Measurements from ENCODE around the gene CWC25. TPM values are rescaled to one million over a fixed set of nuclear protein-coding genes. Genes with fewer than 3 reads are reported as not detected.

The CWC25 gene
- total and polyA plus RNA-seq, 2 of the 13 experiments (the other 11 are each of a cell fraction or from before 2014, with no cell fraction given), result 15.6 to 22.7 TPM

DNA sequence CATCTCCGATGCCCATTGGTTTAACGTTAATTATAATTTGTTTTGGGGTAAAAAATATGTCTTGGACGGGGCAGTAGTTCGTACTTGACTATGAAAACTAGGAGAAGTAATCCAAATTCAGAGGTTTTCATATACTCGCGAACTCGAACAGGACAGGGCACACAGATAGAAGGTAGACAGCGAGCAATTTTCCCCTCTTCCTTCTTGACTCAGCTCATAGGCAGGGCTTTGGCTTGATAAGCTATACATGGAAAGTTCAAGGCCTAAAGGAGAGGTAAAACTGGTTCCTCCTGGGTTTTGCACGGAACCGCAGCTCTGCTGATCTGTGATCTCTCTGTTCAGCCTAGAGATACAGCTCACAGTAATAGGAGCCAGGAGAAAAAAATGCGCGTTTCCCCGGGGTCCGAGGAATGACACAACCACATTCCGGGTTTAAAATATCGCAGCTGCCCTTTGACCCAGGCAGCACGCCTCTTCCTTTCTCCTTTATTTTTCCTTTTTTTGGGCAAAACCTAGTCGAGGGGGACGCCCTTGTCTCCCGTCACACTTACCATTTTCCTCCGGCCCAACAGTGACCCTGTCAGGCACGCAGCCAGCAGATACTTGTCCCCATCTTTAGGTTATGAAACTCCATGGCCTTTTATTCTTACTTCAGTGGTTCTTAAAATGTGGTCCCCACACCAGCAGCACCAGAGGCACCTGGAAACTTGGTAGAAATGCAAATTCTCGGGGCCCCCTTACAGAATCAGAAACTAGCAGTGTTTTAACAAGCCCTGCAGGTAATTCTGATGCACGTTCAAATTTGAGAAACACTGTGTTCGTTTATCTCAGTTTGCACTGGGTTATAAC, 43.1 kb upstream of the CWC25 start (continued):
- TF ChIP-seq, protein P1, sequence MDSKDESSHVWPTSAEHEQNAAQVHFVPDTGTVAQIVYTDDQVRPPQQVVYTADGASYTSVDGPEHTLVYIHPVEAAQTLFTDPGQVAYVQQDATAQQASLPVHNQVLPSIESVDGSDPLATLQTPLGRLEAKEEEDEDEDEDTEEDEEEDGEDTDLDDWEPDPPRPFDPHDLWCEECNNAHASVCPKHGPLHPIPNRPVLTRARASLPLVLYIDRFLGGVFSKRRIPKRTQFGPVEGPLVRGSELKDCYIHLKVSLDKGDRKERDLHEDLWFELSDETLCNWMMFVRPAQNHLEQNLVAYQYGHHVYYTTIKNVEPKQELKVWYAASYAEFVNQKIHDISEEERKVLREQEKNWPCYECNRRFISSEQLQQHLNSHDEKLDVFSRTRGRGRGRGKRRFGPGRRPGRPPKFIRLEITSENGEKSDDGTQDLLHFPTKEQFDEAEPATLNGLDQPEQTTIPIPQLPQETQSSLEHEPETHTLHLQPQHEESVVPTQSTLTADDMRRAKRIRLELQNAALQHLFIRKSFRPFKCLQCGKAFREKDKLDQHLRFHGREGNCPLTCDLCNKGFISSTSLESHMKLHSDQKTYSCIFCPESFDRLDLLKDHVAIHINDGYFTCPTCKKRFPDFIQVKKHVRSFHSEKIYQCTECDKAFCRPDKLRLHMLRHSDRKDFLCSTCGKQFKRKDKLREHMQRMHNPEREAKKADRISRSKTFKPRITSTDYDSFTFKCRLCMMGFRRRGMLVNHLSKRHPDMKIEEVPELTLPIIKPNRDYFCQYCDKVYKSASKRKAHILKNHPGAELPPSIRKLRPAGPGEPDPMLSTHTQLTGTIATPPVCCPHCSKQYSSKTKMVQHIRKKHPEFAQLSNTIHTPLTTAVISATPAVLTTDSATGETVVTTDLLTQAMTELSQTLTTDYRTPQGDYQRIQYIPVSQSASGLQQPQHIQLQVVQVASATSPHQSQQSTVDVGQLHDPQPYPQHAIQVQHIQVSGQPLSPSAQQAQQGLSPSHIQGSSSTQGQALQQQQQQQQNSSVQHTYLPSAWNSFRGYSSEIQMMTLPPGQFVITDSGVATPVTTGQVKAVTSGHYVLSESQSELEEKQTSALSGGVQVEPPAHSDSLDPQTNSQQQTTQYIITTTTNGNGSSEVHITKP (CRISPR knock-in tag; IDR thresholded peaks at IDR 0.05; ENCODE audit: low read depth), result peak; percentile 45
- no peak for TF ChIP-seq SATB2 (CRISPR knock-in tag; IDR thresholded peaks at IDR 0.05)
- TF ChIP-seq, protein P2, sequence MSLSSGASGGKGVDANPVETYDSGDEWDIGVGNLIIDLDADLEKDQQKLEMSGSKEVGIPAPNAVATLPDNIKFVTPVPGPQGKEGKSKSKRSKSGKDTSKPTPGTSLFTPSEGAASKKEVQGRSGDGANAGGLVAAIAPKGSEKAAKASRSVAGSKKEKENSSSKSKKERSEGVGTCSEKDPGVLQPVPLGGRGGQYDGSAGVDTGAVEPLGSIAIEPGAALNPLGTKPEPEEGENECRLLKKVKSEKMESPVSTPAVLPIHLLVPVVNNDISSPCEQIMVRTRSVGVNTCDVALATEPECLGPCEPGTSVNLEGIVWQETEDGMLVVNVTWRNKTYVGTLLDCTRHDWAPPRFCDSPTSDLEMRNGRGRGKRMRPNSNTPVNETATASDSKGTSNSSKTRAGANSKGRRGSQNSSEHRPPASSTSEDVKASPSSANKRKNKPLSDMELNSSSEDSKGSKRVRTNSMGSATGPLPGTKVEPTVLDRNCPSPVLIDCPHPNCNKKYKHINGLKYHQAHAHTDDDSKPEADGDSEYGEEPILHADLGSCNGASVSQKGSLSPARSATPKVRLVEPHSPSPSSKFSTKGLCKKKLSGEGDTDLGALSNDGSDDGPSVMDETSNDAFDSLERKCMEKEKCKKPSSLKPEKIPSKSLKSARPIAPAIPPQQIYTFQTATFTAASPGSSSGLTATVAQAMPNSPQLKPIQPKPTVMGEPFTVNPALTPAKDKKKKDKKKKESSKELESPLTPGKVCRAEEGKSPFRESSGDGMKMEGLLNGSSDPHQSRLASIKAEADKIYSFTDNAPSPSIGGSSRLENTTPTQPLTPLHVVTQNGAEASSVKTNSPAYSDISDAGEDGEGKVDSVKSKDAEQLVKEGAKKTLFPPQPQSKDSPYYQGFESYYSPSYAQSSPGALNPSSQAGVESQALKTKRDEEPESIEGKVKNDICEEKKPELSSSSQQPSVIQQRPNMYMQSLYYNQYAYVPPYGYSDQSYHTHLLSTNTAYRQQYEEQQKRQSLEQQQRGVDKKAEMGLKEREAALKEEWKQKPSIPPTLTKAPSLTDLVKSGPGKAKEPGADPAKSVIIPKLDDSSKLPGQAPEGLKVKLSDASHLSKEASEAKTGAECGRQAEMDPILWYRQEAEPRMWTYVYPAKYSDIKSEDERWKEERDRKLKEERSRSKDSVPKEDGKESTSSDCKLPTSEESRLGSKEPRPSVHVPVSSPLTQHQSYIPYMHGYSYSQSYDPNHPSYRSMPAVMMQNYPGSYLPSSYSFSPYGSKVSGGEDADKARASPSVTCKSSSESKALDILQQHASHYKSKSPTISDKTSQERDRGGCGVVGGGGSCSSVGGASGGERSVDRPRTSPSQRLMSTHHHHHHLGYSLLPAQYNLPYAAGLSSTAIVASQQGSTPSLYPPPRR (CRISPR knock-in tag; IDR thresholded peaks at IDR 0.05; ENCODE audit: borderline replicate concordance), result no peak
- TF ChIP-seq THYN1 (CRISPR knock-in tag; IDR thresholded peaks at IDR 0.05; ENCODE audit: borderline replicate concordance, low read depth), result no peak
- peak in 1 of 2 experiments; percentile 58; a peak in 2 of 4 replicates for TF ChIP-seq POLR2A (IDR thresholded peaks at IDR 0.05; ENCODE audit: insufficient read depth in 1 of 2, low read depth in 2 of 2, low read length in 2 of 2)
- TF ChIP-seq, protein P3, sequence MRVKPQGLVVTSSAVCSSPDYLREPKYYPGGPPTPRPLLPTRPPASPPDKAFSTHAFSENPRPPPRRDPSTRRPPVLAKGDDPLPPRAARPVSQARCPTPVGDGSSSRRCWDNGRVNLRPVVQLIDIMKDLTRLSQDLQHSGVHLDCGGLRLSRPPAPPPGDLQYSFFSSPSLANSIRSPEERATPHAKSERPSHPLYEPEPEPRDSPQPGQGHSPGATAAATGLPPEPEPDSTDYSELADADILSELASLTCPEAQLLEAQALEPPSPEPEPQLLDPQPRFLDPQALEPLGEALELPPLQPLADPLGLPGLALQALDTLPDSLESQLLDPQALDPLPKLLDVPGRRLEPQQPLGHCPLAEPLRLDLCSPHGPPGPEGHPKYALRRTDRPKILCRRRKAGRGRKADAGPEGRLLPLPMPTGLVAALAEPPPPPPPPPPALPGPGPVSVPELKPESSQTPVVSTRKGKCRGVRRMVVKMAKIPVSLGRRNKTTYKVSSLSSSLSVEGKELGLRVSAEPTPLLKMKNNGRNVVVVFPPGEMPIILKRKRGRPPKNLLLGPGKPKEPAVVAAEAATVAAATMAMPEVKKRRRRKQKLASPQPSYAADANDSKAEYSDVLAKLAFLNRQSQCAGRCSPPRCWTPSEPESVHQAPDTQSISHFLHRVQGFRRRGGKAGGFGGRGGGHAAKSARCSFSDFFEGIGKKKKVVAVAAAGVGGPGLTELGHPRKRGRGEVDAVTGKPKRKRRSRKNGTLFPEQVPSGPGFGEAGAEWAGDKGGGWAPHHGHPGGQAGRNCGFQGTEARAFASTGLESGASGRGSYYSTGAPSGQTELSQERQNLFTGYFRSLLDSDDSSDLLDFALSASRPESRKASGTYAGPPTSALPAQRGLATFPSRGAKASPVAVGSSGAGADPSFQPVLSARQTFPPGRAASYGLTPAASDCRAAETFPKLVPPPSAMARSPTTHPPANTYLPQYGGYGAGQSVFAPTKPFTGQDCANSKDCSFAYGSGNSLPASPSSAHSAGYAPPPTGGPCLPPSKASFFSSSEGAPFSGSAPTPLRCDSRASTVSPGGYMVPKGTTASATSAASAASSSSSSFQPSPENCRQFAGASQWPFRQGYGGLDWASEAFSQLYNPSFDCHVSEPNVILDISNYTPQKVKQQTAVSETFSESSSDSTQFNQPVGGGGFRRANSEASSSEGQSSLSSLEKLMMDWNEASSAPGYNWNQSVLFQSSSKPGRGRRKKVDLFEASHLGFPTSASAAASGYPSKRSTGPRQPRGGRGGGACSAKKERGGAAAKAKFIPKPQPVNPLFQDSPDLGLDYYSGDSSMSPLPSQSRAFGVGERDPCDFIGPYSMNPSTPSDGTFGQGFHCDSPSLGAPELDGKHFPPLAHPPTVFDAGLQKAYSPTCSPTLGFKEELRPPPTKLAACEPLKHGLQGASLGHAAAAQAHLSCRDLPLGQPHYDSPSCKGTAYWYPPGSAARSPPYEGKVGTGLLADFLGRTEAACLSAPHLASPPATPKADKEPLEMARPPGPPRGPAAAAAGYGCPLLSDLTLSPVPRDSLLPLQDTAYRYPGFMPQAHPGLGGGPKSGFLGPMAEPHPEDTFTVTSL (CRISPR knock-in tag; IDR thresholded peaks at IDR 0.05; ENCODE audit: borderline replicate concordance), result 0 out of 2 replicates have a peak, but pooled peaks have one; percentile 30
- 0 out of 2 replicates have a peak, but pooled peaks have one; percentile 9 for TF ChIP-seq JUN (CRISPR knock-in tag; IDR thresholded peaks at IDR 0.05)
- TF ChIP-seq HIVEP1 (CRISPR knock-in tag; IDR thresholded peaks at IDR 0.05), result no peak
- no peak for TF ChIP-seq MIER3 (CRISPR knock-in tag; IDR thresholded peaks at IDR 0.05; ENCODE audit: borderline replicate concordance)
- TF ChIP-seq, protein P4, sequence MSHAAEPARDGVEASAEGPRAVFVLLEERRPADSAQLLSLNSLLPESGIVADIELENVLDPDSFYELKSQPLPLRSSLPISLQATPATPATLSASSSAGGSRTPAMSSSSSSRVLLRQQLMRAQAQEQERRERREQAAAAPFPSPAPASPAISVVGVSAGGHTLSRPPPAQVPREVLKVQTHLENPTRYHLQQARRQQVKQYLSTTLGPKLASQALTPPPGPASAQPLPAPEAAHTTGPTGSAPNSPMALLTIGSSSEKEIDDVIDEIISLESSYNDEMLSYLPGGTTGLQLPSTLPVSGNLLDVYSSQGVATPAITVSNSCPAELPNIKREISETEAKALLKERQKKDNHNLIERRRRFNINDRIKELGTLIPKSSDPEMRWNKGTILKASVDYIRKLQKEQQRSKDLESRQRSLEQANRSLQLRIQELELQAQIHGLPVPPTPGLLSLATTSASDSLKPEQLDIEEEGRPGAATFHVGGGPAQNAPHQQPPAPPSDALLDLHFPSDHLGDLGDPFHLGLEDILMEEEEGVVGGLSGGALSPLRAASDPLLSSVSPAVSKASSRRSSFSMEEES (CRISPR knock-in tag; IDR thresholded peaks at IDR 0.05), result 0 out of 2 replicates have a peak, but pooled peaks have one; percentile 13
- peak; percentile 74; the same call in 1 of the 2 replicates for TF ChIP-seq SMAD9 (CRISPR knock-in tag; IDR thresholded peaks at IDR 0.05)
- TF ChIP-seq MAF1 (CRISPR knock-in tag; IDR thresholded peaks at IDR 0.05; ENCODE audit: borderline replicate concordance), result no peak

Data from HepG2 (cell line).